ENCODE results near the gene PFKP.

PFKP gene

GRCh38 chr10:3072641-3073360, 5.5 kb downstream of the PFKP start:
- DNase-seq, result no peak

GRCh38 chr10:3074145-3074665, 6.9 kb downstream of the PFKP start:
- DNase-seq, result no peak

- DNase-seq, result no peak
Observed at GRCh38 chr10:3074985-3075600, 7.7 kb downstream of the PFKP start.

GRCh38 chr10:3076138-3076537, 8.8 kb downstream of the PFKP start:
- no peak for DNase-seq

GRCh38 chr10:3077509-3077908, 10.2 kb downstream of the PFKP start:
- DNase-seq, result no peak

GRCh38 chr10:3077940-3078630, 10.7 kb downstream of the PFKP start:
- DNase-seq, result no peak

GRCh38 chr10:3081383-3081981, 14.1 kb downstream of the PFKP start:
- no peak for DNase-seq

- no peak for DNase-seq
Observed at GRCh38 chr10:3082290-3082689, 14.9 kb downstream of the PFKP start.

- no peak for DNase-seq
Observed at GRCh38 chr10:3085785-3086567, 18.6 kb downstream of the PFKP start.

GRCh38 chr10:3090388-3090787, 23.0 kb downstream of the PFKP start:
- DNase-seq, result no peak

GRCh38 chr10:3090914-3091787, 23.8 kb downstream of the PFKP start:
- no peak for DNase-seq

GRCh38 chr10:3091921-3092320, 24.6 kb downstream of the PFKP start:
- DNase-seq, result no peak

GRCh38 chr10:3093996-3094395, 26.6 kb downstream of the PFKP start:
- DNase-seq, result no peak

GRCh38 chr10:3094609-3095036, 27.3 kb downstream of the PFKP start:
- DNase-seq, result no peak

- peak; percentile 41 for DNase-seq
Observed at GRCh38 chr10:3095373-3096139, 28.2 kb downstream of the PFKP start.

- DNase-seq, result no peak
Observed at GRCh38 chr10:3096149-3096548, 28.8 kb downstream of the PFKP start.

GRCh38 chr10:3097160-3097559, 29.8 kb downstream of the PFKP start:
- no peak for DNase-seq

GRCh38 chr10:3098689-3099088, 31.3 kb downstream of the PFKP start:
- no peak for DNase-seq

- no peak for DNase-seq
Observed at GRCh38 chr10:3099291-3100092, 32.1 kb downstream of the PFKP start.
